Stimulated activated CD4-positive, alpha-beta T cell treated with anti-CD3 and anti-CD28 coated beads, Interleukin-2, amount 100 ng/mL, for 4 hours (primary cell): ENCODE results near the gene MMP17.
"Not testable (repeated sequence)": the region's sequence is repeated elsewhere in the genome, so short reads cannot be mapped to it uniquely, and the experiment has no call there.

ENCODE experiments used
- DNase-seq: peaks from one replicate; pipeline ENCODE4 v3.0.0-alpha.2; 2020; ENCODE audit warnings: low read depth

The MMP17 gene

GRCh38 chr12:131865180-131865875 lies 37.1 kb downstream of the MMP17 start:
- no peak for DNase-seq

GRCh38 chr12:131867471-131867870 lies 39.3 kb downstream of the MMP17 start:
- no peak for DNase-seq

- DNase-seq: no peak
Observed at GRCh38 chr12:131867891-131868675, 39.9 kb downstream of the MMP17 start.

GRCh38 chr12:131869871-131870418 lies 41.8 kb downstream of the MMP17 start:
- DNase-seq: no peak

- no peak for DNase-seq
Observed at GRCh38 chr12:131871677-131872076, 43.5 kb downstream of the MMP17 start.

DNA sequence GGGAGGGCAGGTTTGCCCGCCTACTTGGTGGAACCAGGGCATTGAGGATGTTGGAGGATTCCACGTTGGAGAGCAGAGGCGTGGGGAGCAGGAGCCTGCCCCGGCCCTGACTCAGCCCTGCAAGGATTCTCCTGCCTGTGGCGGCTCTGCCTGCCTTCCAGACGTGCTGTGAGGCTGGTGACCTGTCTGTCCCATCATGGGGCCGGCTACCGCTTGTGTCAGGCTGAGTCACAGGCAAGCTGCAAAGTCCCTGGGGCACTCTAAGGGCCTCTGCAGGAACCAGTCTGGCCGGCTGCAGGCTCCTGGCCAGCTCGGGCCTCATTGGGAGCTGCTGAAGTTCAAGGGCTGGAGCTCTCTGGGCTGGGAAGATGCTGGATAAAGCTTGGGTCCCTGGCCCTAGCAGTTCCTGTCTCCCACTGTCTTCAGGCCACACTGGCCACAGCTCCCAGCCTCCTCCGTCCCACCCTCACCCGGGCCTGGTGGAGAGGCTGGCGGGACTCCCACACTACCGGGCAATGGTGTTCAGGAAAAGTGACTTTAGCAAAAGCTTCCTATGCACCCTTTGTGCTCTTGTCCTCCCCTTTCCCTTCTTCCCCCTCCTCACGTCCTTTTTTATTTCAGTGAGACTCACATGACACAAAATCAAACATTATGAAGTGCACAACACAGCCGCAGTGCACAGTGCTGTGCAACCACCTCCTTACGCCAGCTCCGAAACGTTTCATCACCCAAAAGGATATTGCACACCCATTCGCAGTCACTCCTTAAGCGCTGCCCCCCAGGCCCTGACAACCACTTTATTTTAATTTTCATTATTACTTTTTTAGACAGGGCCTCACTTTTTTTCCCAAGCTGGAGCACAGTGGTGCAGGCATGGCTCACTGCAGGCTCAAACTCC lies 44.2 kb downstream of the MMP17 start:
- DNase-seq: no peak

GRCh38 chr12:131873293-131873692 lies 45.1 kb downstream of the MMP17 start:
- no peak for DNase-seq

GRCh38 chr12:131874972-131875371 lies 46.8 kb downstream of the MMP17 start:
- not testable (repeated sequence) for DNase-seq

- not testable (repeated sequence) for DNase-seq
Observed at GRCh38 chr12:131877216-131877615, 49.0 kb downstream of the MMP17 start.

DNA sequence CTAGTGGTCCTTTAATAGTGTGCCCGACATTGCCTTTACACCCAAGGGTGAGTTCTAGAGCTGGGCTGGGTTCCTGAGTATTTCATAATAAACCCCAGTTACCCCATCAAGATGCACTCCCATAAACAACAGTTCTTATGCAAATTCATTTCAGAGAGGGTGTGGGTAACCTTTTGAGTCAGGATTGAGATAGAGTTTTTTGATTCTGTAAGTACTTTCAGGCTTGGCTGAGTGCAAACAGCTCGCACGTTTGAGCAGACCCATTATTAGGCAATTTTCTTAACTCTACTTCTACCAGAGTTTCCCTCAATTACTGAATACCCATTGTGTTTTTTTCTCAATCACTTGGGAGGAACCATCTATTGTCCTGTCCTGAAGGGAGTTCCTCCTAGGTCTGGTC lies 50.2 kb downstream of the MMP17 start:
- not testable (repeated sequence) for DNase-seq

DNA sequence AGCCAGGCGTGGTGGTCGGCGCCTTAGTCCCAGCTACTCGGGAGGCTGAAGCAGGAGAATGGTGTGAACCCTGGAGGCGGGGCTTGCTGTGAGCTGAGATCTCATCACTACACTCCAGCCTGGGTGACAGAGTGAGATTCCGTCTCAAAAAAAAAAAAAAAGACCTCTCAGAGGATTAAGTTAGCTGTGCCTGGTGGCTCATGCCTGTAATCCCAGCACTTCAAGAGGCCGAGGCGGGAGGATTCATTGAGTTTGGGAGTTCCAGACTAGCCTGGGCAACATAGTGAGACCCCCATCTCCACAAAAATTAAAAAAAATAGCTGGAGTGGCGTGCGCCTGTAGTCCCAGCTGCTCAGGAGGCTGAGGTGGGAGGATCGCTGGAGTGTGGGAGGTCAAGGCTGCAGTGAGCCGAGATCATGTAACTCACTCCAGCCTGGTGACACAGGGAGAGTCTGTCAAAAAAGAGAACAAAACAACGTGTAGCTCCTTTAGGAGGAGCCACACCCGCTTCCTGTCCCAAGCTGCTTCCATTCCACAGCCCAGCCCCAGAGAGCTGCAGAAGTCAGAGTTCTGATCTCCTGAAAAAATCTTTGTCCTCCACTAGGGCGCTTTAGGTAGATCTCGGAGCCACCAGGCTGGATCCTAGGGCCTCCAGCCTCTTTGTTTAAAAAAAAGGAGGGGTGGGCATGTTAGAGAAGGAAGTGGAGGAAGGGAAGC lies 54.8 kb downstream of the MMP17 start:
- no peak for DNase-seq

DNA sequence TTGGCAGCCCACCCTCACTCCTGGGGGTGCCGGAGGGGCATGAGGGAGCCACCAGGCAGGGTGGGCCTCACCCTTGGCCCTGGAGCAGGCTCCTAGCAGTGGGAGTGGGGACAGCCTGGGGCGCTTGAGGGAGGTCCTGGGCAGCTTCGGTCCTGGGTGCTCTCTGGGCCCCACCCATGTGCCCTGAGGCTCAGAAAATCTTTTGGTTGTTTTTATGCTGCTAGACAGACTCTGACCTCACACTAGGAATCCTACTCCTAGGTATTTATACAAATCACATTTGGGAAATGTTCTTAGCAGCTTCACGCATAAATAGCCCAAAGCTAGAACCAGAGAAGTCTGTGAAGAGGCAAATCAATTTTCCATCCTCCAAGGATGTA lies 55.3 kb downstream of the MMP17 start:
- DNase-seq: no peak

DNA sequence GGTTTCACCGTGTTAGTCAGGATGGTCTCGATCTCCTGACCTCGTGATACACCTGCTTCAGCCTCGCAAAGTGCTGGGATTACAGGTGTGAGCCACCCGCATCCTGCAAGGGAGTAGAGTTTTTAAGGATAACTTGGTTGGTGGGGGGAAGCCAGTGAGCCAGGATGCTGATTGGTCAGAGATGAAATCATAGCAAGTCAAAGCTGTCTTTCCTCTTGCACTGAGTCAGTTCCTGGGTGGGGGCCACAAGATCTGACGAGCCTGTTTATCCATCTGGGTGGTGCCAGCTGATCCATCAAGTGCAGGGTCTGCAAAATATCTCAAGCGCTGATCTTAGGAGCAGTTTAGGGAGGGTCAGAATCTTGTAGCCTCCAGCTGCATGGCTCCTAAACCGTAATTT lies 56.9 kb downstream of the MMP17 start:
- DNase-seq: not testable (repeated sequence)

DNA sequence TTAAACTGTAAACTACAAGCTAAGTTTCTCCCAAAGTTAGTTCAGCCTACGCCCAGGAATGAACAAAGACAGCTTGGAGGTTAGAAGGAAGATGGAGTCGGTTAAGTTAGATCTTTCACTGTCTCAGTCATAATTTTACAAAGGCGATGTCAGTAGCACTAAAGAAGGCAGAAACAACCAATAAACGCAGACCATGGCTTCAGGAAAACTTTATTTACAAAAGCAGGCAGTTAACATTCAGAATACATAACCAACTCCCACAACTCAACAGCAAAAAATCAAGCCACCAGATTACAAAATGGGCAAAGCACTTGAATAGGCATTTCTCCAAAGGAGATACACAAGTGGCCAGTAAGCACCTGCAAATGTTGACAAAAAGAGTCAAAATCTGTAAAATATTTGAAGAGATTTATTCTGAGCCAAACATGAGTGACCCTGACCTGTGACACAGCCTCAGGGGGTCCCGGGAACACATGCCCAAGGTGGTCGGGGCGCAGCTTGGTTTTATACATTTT lies 57.4 kb downstream of the MMP17 start:
- no peak for DNase-seq

GRCh38 chr12:131891722-131892121 lies 63.5 kb downstream of the MMP17 start:
- not testable (repeated sequence) for DNase-seq

- no peak for DNase-seq
Observed at GRCh38 chr12:131892711-131893604, 64.8 kb downstream of the MMP17 start.

DNA sequence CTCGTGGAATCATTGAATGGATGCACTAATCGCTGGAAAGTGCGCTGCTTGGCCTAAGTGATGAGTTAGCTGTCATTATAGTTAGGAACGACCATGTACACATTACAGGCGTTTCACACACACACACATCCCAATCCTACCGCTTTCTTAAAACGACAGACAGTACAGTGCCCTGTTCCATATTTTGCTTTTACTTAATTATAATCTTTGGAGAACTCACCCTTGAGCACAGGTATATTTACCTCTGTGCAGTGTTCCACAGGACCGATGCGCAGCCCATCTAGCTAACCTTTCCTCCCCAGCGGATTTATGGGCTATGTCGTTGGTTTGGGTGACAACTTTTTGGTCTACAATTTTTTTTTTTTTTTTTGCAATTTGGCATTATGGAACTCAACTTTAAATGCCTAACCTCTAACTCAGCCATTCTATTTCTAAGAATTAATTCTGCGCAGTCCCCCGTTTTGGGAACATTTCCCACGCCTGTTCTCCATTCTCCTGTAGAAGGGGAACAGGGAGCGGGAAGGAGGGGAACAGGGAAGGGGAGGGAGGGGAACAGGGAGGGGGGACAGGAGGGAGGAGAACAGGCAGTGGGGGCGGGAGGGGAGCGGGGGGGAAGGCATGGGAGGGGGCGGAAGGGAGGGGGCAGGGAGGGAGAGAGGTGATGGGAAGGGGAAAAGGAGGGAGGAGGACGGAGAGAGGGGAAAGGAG lies 65.6 kb downstream of the MMP17 start:
- no peak for DNase-seq

- DNase-seq: peak; percentile 91
Observed at GRCh38 chr12:131894313-131894860, 66.2 kb downstream of the MMP17 start, which contains the start of gene ULK1. ULK1 (plus strand) TSS chr12:131894622; CDS start chr12:131895002, 380 bp downstream.

DNA sequence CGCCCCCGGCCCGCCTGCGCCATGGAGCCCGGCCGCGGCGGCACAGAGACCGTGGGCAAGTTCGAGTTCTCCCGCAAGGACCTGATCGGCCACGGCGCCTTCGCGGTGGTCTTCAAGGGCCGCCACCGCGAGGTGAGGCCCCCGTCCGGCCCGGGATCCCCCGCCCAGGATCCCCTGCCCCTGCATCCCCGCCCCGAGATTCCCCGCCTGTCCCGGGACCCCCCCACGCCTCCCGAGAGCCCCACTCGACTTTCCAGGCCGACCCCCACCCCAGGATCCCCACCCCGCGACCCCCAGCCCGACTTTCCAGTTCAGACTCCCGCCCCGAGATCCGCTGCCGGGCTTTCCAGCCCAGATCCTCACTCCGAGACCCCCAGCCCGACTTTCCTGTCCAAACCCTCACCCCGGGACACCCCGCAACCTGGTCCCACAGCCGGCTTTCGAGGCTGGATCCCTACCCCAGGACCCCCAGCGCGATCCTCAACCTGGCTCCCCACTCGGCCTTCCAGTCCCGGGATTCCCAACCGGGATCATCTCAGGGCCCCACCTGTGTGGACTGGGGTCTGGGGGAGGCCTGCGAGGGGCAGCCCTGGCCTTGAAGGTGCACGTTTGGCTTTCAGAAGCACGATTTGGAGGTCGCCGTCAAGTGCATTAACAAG lies 66.9 kb downstream of the MMP17 start:
- no peak for DNase-seq
